K562 (cell line): Measurements from ENCODE around the gene HOXB6. TPM values are rescaled to one million over a fixed set of nuclear protein-coding genes. Genes with fewer than 3 reads are reported as not detected.

Source experiments
- CCAR2 ChIP-seq: fragments of 200-400 bp; formaldehyde crosslinking; IDR thresholded peaks from 2 replicates; pipeline ENCODE4 v1.6.1; 2017; ENCODE audit warnings: mild to moderate bottlenecking, low read depth, low read length
- ELF1 ChIP-seq: fragments of 200-800 bp; sonication (Bioruptor generic); IDR thresholded peaks from 2 replicates; pipeline ENCODE4 v1.6.1; 2016; ENCODE audit warnings: missing genetic modification characterization, missing compliant biosample characterization
- ERF ChIP-seq: fragments of 450-650 bp; formaldehyde crosslinking; IDR thresholded peaks from 2 replicates; pipeline ENCODE4 v1.4.0; 2020; ENCODE audit warnings: mild to moderate bottlenecking, mixed read lengths
- HMG20B ChIP-seq: fragments of 250-450 bp; sonication (Bioruptor Pico); IDR thresholded peaks from 2 replicates; pipeline ENCODE4 v1.5.0; 2021; ENCODE audit warnings: mild to moderate bottlenecking
- KLF1 ChIP-seq: fragments of 450-650 bp; IDR thresholded peaks from 2 replicates; pipeline ENCODE4 v1.6.1; 2016; ENCODE audit warnings: missing genetic modification characterization, missing compliant biosample characterization
- polyA plus RNA-seq, 8 experiments: library from polyadenylated mRNA; depleted of rRNA in 4 of 8; stranded (reverse) in 5 of 8; unstranded in 3 of 8; fragments of >200 nt; fragmentation: Nextera tagmentation in 2 of 8; fragmentation: Illumina TruSeq in 1 of 8; extraction: Ambion mirVana in 2 of 8; extraction: Trizol in 1 of 8; gene quantifications; 2 replicates each; pipeline versions ENCODE4 v1.2.1 to v1.2.3, GENCODE V29; 2011 to 2014; ENCODE audit warnings: inconsistent platforms in 1 of 8, missing spikeins in 1 of 8
- total RNA-seq, 7 experiments: library from RNA; depleted of rRNA in 6 of 7; stranded (reverse); fragments of >200 nt in 6 of 7; fragmentation: Illumina TruSeq in 2 of 7; extraction: Trizol in 2 of 7; gene quantifications; 2 replicates each; pipeline versions ENCODE4 v1.2.1 to v1.2.3, GENCODE V29; 2011 to 2021; ENCODE audit warnings: low replicate concordance in 1 of 7
- TF ChIP-seq, protein P1 (sequence below): sonication (generic); formaldehyde crosslinking; IDR thresholded peaks from 2 replicates; pipeline ENCODE4 v1.9.0; 2022; ENCODE audit warnings: mild to moderate bottlenecking, missing genetic modification reagents
- TF ChIP-seq, protein P2 (sequence below): sonication (generic); formaldehyde crosslinking; IDR thresholded peaks from 2 replicates; pipeline ENCODE4 v1.8.1; 2022; ENCODE audit warnings: missing genetic modification reagents

The HOXB6 gene
- total and polyA plus RNA-seq, 9 of the 15 experiments (the other 6 are each of a cell fraction or from before 2014, with no cell fraction given) = 1.2 to 14.8 (median 4.9) TPM

GRCh38 chr17:48610282-48611211, 5.8 kb upstream of the HOXB6 start, which contains the start of gene HOXB7 (continued):
- TF ChIP-seq, protein P1, sequence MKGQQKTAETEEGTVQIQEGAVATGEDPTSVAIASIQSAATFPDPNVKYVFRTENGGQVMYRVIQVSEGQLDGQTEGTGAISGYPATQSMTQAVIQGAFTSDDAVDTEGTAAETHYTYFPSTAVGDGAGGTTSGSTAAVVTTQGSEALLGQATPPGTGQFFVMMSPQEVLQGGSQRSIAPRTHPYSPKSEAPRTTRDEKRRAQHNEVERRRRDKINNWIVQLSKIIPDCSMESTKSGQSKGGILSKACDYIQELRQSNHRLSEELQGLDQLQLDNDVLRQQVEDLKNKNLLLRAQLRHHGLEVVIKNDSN (CRISPR knock-in tag) = peak; percentile 97
- no peak for TF ChIP-seq CCAR2
- TF ChIP-seq, protein P2, sequence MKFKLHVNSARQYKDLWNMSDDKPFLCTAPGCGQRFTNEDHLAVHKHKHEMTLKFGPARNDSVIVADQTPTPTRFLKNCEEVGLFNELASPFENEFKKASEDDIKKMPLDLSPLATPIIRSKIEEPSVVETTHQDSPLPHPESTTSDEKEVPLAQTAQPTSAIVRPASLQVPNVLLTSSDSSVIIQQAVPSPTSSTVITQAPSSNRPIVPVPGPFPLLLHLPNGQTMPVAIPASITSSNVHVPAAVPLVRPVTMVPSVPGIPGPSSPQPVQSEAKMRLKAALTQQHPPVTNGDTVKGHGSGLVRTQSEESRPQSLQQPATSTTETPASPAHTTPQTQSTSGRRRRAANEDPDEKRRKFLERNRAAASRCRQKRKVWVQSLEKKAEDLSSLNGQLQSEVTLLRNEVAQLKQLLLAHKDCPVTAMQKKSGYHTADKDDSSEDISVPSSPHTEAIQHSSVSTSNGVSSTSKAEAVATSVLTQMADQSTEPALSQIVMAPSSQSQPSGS (CRISPR knock-in tag) = no peak
- 0 out of 2 replicates have a peak, but pooled peaks have one; percentile 53 for TF ChIP-seq ELF1
- no peak for TF ChIP-seq ERF (CRISPR knock-in tag)
- TF ChIP-seq HMG20B (CRISPR knock-in tag) = no peak
- TF ChIP-seq KLF1 = no peak
